VCaP (cell line): ENCODE data around the gene CD52.

Experiments
- H3K27ac ChIP-seq: fragments of 450-650 bp; 2 replicates; pipeline ENCODE4 v1.5.1; 2017
- TF ChIP-seq, protein P1 (sequence below): fragments of 450-650 bp; conservative IDR thresholded peaks from 2 replicates; pipeline ENCODE4 v1.5.1; 2017; ENCODE audit warnings: mild to moderate bottlenecking, moderate library complexity

CD52 gene

DNA sequence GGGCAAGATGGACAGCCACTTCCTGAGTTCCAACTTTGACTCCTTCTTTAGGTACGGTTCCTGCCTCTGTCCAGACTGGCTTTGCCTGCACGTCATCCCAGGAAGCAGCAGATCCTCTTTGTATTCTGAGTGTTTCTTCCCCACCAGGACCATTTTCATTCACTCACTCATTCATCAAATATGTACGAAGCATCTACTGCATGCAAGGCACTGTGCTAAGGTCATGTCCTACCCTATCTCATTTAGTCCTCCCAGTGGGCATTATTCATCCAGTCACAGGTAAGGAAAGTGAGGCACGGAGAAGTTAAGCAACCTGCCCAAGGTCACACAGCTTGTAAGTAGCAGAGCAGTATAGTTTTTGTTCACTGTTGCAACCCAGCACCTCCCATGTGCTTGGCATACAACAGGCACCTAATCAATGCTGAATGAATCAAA lies 22.3 kb downstream of the CD52 start:
- no peak overlapping the region for H3K27ac ChIP-seq
- TF ChIP-seq, protein P1, sequence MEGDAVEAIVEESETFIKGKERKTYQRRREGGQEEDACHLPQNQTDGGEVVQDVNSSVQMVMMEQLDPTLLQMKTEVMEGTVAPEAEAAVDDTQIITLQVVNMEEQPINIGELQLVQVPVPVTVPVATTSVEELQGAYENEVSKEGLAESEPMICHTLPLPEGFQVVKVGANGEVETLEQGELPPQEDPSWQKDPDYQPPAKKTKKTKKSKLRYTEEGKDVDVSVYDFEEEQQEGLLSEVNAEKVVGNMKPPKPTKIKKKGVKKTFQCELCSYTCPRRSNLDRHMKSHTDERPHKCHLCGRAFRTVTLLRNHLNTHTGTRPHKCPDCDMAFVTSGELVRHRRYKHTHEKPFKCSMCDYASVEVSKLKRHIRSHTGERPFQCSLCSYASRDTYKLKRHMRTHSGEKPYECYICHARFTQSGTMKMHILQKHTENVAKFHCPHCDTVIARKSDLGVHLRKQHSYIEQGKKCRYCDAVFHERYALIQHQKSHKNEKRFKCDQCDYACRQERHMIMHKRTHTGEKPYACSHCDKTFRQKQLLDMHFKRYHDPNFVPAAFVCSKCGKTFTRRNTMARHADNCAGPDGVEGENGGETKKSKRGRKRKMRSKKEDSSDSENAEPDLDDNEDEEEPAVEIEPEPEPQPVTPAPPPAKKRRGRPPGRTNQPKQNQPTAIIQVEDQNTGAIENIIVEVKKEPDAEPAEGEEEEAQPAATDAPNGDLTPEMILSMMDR, result no peak

DNA sequence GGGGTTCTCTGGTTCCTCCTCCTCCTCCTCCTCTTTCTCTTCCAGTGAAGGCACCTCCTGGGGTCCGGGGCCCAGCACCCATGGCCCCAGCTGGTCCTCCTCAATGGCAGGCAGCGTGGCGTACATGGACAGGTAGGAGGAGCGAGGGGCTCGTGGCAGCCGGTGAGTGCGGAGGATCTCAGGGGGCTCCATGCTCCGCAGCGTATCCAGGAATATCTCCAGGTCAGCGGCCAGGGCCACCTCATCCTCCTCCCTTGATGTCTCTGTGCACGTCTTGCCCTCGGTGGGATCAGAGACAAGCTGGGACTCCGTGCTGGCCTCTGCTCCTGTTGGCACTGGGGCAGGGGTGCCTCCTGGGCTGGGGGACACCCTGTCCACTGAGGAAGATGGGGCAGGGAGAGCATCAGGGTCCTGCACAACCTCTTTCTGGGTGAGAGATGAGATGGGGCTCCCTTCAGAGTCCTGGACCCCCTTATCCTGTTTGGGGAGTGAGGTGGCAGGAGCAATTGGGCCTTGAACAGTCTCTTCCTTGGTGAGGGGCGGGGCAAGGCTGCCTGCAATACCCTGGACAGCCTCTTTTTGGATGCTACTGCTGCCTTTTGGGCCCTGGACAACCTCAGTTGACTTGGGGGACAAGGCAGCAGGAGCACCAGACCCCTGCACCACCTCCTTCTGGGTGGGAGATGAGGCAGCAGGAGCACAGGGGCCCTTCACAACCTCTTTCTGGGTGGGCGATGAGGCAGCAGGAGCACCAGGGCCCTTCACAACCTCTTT lies 26.6 kb downstream of the CD52 start:
- no peak overlapping the region for H3K27ac ChIP-seq
- TF ChIP-seq, protein P1, result no peak

DNA sequence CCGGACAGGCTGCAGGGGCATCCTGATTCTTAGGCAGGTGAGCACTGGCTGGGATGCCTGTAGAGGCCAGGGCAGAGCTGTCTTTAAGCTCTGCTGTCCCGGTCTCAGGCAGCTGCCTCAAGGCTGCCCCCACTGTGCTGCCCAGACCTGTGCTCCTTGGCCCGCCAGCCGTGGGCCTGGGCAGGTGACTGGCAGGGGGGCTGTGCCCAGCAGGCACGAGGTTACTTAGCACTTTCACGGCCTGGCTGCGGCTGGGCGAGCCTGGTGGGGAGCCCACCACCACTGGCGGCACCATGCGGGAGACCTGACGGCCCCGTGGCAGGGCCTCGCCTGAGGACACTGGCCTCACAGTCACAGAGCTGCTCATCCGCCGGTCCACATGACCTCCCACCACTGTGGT lies 28.0 kb downstream of the CD52 start:
- H3K27ac ChIP-seq, result no peak overlapping the region
- TF ChIP-seq, protein P1, result no peak

DNA sequence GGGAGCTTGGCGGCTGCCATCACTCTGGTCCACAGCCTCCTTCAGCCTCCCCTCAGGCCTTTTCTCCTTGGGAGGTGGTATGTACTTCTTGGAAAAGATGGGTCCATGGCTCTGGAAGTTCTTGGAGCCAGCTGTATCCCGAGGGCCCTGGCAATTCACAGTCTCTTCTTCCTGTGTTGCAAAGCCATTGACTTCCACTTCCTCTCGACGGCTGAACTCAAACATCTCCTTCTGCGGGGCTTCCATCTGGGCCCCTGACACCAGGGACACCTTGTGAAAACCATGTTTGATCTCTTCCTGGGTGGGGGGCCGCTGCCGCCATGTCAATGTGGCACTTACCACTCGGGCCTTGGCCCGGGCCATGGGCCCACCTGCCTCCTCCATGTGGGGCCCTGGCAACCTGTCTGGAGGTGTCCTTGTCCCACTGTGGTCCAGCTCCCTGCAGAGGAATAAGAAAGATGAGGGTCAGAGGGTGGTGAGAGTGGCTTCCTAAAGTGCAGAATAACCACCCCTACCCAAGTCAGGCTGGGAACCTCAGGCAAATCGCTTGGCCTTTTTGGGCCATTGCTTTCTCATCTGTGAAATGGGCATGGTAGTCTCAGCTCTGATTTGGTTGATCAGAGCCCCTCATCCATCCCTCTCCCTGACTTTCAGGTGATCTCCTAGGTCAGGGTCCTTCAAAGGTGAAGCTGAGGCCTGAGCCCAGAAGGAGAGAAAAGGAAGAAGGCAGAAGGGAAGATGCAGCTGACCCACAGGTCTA lies 28.7 kb downstream of the CD52 start:
- TF ChIP-seq, protein P1, result no peak
- H3K27ac ChIP-seq, result no peak overlapping the region

DNA sequence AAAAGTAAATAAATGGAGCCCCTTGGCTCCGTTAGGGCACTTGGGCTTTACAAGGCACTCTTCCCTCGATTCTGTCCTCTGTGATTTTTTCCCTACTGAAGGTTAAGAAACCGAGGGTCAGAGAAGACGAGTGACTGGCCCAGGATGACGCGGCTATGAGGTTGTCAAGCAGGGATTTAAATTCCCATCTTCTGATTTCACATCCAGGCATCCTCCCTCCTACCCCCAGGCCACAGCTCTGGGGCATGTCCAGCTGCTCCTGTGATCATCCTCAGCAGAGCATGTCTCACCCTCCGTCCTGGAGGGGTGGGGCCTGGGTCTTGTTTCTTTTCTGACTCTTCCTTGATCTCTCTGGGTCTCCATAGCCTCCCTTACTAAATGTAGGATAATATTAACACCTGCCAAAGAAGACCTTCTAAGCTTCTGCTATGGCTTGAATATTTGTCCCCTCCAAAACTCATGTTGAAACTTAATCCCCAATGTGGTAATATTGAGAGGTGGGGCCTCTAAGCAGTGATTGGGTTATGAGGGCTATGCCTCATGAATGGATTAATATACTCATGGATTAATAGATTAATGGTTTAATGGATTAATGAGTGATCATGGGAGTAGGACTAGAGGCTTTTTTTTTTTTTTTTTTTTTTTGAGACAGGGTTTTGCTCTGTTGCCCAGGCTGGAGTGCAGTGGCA lies 31.6 kb downstream of the CD52 start:
- TF ChIP-seq, protein P1, result no peak
- H3K27ac ChIP-seq, result no peak overlapping the region

DNA sequence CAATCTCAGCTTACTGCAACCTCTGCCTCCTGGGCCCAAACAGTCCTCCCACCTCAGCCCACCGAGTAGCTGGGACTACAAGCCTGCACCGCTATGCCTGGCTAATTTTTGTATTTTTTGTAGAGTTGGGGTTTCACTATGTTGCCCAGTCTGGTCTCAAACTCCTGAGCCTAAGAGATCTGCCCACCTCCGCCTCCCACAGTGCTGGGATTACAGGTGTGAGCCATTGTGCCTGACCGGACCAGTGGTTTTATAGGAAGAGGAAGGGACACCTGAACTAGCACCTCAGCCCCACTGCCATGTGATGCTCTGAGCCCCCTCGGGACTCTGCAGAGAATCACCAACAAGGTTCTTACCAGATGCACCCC lies 32.1 kb downstream of the CD52 start:
- no peak overlapping the region for H3K27ac ChIP-seq
- TF ChIP-seq, protein P1, result no peak

DNA sequence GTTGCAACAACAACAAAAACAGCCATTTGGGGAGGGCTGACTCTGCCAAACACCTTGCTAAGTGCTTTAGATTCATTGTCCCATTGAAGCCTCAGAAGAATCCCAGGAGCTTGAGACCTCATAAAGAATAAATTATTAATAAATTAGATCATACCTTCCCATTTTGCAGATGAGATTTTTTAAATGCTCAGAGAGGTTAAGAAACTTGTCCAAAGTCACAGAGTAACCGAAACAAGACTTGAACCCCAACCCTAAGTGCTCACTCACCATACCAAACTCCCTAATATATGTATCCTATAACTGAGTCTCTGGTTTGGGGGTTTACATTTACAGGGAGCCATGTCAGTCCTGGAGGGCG lies 32.6 kb downstream of the CD52 start:
- no peak overlapping the region for H3K27ac ChIP-seq
- TF ChIP-seq, protein P1, result no peak
